OCI-LY3 (cell line): ENCODE data around the gene CLPTM1L.
"Not testable (repeated sequence)": the region's sequence is repeated elsewhere in the genome, so short reads cannot be mapped to it uniquely, and the experiment has no call there.

Experiments used
- EZH2phosphoT487 ChIP-seq: fragments of 200-600 bp; shearing (Covaris generic); IDR thresholded peaks from 2 replicates; pipeline ENCODE4 v1.6.1; 2018; ENCODE audit warnings: antibody characterized with exemption, mixed run types, low read depth
- TF ChIP-seq, protein P1 (sequence below): fragments of 200-600, 300-600 bp; sonication (generic); IDR thresholded peaks from 2 replicates; pipeline ENCODE4 v1.5.1; 2014; ENCODE audit warnings: antibody characterized with exemption, low read length, low read depth

DNA sequence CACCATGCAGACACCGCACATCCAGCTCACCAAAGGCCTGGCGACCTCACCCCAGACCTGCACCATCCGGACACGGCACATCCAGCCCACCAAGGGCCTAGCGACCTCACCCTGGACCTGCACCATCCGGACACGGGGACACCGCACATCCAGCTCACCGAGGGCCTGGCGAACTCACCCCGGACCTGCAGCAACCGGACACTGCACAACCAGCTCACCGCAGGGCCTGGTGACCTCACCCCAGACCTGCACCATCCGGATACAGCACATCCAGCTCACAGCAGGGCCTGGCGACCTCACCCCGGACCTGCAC lies 61.2 kb downstream of the CLPTM1L start:
- not testable (repeated sequence) for TF ChIP-seq EZH2phosphoT487
- TF ChIP-seq, protein P1, sequence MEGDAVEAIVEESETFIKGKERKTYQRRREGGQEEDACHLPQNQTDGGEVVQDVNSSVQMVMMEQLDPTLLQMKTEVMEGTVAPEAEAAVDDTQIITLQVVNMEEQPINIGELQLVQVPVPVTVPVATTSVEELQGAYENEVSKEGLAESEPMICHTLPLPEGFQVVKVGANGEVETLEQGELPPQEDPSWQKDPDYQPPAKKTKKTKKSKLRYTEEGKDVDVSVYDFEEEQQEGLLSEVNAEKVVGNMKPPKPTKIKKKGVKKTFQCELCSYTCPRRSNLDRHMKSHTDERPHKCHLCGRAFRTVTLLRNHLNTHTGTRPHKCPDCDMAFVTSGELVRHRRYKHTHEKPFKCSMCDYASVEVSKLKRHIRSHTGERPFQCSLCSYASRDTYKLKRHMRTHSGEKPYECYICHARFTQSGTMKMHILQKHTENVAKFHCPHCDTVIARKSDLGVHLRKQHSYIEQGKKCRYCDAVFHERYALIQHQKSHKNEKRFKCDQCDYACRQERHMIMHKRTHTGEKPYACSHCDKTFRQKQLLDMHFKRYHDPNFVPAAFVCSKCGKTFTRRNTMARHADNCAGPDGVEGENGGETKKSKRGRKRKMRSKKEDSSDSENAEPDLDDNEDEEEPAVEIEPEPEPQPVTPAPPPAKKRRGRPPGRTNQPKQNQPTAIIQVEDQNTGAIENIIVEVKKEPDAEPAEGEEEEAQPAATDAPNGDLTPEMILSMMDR, result not testable (repeated sequence)
